SK-N-SH (cell line): ENCODE data around the gene ROS1.

Source experiments
- RAD21 ChIP-seq: IDR thresholded peaks from 2 replicates; pipeline ENCODE4 v1.6.1; 2012; ENCODE audit warnings: mild to moderate bottlenecking, low read length
- TF ChIP-seq, protein P1 (sequence below): fragments of 200-600 bp; sonication (generic); IDR thresholded peaks from 2 replicates; pipeline ENCODE4 v1.6.1; 2017; ENCODE audit warnings: antibody characterized with exemption, mild to moderate bottlenecking, moderate library complexity

DNA sequence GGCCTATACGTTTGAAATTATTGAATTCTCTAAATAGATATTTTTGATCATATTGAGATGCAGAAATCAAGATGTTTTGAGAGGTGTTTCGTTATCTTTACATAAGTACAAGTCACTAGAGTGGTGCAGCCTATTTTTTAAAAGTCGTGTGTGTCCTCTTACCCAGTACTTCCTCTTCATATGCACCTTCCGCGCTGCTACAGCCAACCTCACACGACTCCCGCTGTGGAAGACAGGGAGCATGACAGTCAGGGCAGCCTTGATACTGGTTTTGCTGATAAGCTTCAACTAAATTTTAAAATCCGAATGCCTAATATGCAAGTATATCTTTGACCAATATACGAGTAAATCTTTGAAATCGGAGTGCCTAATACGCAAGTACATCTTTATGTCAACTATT is 16.3 kb downstream of the ROS1 start:
- TF ChIP-seq, protein P1, sequence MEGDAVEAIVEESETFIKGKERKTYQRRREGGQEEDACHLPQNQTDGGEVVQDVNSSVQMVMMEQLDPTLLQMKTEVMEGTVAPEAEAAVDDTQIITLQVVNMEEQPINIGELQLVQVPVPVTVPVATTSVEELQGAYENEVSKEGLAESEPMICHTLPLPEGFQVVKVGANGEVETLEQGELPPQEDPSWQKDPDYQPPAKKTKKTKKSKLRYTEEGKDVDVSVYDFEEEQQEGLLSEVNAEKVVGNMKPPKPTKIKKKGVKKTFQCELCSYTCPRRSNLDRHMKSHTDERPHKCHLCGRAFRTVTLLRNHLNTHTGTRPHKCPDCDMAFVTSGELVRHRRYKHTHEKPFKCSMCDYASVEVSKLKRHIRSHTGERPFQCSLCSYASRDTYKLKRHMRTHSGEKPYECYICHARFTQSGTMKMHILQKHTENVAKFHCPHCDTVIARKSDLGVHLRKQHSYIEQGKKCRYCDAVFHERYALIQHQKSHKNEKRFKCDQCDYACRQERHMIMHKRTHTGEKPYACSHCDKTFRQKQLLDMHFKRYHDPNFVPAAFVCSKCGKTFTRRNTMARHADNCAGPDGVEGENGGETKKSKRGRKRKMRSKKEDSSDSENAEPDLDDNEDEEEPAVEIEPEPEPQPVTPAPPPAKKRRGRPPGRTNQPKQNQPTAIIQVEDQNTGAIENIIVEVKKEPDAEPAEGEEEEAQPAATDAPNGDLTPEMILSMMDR: no peak
- TF ChIP-seq RAD21: no peak
